NCI-H1092 (cell line): ENCODE results near the gene PHEX.
"Not testable (repeated sequence)": the region's sequence is repeated elsewhere in the genome, so short reads cannot be mapped to it uniquely, and the experiment has no call there.

Experiments
- DNase-seq: peaks from one replicate; lab custom pipeline; 2025; lab: John Stamatoyannopoulos, UW

PHEX gene

GRCh38 chrX:22246620-22247019 lies 214.5 kb downstream of the PHEX start:
- DNase-seq = no peak

GRCh38 chrX:22247169-22247568 lies 215.0 kb downstream of the PHEX start:
- no peak for DNase-seq

GRCh38 chrX:22248401-22248800 lies 216.3 kb downstream of the PHEX start:
- no peak for DNase-seq

- no peak for DNase-seq
These were observed 217.2 kb downstream of the PHEX start for GRCh38 chrX:22249371-22249770.

- DNase-seq = no peak
These were observed 236.6 kb downstream of the PHEX start for GRCh38 chrX:22268706-22269105.

- DNase-seq = no peak
These were observed 240.5 kb downstream of the PHEX start, which contains the start of gene CBLL2 for GRCh38 chrX:22272613-22273012. Gene CBLL2 (plus strand): TSS chrX:22272913. CDS start chrX:22272992, 79 bp downstream.

GRCh38 chrX:22273714-22274317 lies 241.7 kb downstream of the PHEX start:
- DNase-seq = no peak

GRCh38 chrX:22276781-22277180 lies 244.7 kb downstream of the PHEX start:
- DNase-seq = no peak

- no peak for DNase-seq
These were observed 246.2 kb downstream of the PHEX start for GRCh38 chrX:22278375-22278774.

GRCh38 chrX:22289209-22289608 lies 257.1 kb downstream of the PHEX start:
- not testable (repeated sequence) for DNase-seq

- no peak for DNase-seq
These were observed 264.7 kb downstream of the PHEX start for GRCh38 chrX:22296871-22297270.

- DNase-seq = peak; percentile 65
These were observed 268.0 kb downstream of the PHEX start for GRCh38 chrX:22300130-22300529.
